Fibroblast of mammary gland (primary cell): ENCODE data around the gene PALB2.

ENCODE experiments used
- DNase-seq: peaks from one replicate; pipeline ENCODE4 v3.0.0-alpha.2; 2010; ENCODE audit warnings: low read depth
- H3K4me3 ChIP-seq: 2 replicates; pipeline ENCODE4 v1.5.1; 2011; ENCODE audit warnings: low read depth, mild to moderate bottlenecking, low read length, moderate library complexity; ENCODE audit not compliant: control insufficient read depth
- TF ChIP-seq, protein P1 (sequence below): conservative IDR thresholded peaks from 2 replicates; pipeline ENCODE4 v1.5.1; 2011; ENCODE audit warnings: low read depth, low read length, inconsistent platforms; ENCODE audit not compliant: control insufficient read depth, insufficient read depth

PALB2 gene

DNA sequence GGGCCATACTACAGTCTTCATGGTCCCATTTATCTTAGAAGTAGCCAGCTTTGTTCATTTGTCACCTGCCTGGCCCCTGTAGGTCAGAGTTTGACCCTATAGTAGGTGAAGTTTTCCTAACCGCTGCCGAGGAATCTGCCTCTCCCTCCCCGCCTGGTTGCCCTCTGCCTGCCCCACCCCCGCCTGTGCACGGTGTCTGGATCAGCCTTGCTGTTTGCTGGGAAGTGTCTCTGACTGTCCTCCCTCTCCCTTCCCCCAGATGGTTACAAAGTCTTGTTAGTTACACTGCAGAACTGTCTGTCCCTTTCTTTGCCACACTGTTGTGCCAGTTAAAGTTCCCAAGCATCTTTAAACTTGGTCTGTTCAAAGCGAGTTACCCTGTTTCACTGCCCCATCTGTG is 77.9 kb downstream of the PALB2 start:
- TF ChIP-seq, protein P1, sequence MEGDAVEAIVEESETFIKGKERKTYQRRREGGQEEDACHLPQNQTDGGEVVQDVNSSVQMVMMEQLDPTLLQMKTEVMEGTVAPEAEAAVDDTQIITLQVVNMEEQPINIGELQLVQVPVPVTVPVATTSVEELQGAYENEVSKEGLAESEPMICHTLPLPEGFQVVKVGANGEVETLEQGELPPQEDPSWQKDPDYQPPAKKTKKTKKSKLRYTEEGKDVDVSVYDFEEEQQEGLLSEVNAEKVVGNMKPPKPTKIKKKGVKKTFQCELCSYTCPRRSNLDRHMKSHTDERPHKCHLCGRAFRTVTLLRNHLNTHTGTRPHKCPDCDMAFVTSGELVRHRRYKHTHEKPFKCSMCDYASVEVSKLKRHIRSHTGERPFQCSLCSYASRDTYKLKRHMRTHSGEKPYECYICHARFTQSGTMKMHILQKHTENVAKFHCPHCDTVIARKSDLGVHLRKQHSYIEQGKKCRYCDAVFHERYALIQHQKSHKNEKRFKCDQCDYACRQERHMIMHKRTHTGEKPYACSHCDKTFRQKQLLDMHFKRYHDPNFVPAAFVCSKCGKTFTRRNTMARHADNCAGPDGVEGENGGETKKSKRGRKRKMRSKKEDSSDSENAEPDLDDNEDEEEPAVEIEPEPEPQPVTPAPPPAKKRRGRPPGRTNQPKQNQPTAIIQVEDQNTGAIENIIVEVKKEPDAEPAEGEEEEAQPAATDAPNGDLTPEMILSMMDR = no peak
- DNase-seq = no peak
- no peak overlapping the region for H3K4me3 ChIP-seq

DNA sequence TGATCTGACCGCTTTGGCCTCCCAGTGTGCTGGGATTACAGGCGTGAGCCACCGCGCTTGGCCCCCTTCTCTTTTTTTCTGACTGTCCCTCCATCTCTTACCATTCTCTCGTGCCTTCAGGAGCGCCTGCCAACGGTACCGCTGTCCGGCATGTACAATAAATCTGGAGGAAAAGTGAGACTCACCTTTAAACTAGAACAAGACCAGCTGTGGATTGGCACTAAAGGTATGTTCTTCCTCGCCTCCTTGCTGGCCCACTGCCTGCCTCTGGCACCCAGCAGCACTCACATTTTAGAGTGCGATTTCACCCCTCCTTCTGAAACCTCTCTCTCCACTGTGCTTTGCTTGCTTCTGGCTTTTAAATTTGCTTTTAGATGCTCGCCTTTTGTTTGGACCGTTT is 78.6 kb downstream of the PALB2 start:
- H3K4me3 ChIP-seq = no peak overlapping the region
- DNase-seq = no peak
- TF ChIP-seq, protein P1 = no peak

DNA sequence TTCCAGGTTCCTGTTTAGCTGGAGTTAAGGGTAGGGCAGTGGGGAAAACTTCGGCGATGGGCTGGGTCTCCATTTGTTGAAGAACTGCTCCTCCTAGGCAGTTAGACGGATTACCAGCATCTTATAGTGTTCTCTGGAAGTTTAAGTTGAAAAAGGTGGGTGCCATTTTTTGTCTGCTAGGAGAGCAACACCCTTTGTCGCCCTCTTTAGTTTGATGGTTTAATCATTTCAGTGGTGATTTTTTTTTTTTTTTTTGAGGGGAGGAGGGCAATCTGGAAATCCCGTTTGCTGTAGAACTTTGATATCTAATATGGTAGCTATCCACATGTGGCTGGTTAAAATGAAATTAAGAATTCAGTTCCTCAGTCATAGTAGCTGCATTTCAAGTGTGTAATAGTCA is 79.5 kb downstream of the PALB2 start:
- no peak overlapping the region for H3K4me3 ChIP-seq
- TF ChIP-seq, protein P1 = no peak
- no peak for DNase-seq

DNA sequence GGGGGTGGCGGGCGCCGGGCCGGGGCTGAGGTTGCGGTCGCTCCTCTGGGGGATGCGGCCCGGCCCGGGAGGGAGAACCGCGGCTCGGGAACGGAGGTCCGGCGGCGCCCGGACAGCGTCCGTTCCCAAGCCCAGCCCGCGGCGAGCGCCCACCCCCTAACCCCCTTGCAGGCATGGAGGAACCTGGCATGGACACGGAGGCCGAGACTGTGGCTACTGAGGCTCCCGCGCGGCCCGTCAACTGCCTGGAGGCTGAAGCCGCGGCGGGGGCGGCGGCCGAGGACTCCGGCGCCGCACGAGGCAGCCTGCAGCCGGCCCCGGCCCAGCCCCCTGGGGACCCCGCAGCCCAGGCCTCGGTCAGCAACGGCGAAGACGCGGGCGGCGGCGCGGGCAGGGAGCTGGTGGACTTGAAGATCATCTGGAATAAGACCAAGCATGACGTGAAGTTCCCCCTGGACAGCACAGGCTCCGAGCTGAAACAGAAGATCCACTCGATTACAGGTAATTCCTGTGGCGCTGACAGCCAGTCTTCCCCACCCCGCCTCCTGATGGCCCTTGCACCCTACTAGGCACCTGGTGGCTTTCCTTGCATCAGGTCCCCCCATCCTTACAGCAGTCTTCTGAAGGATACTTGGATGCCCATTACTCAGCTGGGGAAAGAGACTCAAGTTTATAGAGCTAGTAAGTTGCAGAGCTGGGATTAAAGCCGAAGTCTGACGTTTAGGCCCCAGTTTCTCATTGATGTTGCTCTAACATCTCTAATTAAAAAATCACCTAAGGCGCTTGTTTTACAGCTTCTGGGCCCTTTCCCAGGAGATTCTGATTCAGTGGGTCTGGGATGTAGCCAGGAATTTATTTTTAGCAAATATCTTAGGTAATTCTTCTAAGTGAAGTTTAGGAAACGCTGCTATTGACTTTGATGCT is 83.1 kb downstream of the PALB2 start:
- TF ChIP-seq, protein P1 = no peak
- DNase-seq = peak; percentile 56
- peak overlapping the region; percentile 92 for H3K4me3 ChIP-seq

DNA sequence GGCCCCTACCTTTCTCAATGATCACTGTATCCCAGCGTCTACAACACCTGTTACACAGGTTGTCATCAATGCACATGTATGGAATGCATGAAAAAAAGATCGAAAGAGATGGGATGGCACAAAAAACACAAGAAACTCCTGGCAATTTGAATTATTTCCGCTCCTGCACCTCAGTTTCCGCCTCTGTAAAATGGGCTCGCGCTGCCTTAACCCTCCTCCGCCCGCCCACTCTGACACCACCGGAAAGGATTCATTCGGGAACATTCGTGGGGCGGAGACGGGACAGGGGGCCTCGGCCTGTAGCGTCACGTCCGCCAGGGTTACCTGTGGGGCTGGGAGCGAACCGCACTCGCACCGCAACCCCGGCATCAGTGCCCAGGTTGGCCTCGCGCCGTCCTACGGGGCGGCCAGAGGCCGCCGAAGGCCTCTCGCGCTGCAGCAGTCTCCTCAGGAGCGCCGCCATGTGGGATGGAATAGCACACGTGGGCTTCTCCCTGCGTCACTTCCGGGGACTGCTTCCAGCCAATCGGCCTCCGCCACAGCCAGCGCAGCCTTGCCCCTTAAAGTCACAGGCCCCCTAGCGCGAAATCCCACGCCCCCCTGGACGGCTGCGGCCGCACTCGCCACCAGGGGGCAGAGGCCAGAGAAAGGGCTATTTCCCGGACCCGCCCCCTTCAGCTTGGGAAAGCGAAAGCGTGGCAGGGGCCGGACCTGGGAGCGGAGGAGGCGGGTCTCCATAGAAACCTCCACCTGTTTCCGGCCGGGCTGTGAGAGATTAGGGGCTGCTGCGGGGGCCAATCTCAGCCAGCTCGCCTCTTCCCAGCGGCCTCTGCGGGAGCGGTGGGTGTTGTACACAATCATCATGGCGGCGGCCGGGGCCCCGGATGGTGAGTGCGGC is 84.0 kb downstream of the PALB2 start, which contains the start of the genes EARS2 and UBFD1:
TSS of gene EARS2 (minus strand) at position 470 of the 898 bp plus-strand sequence. CDS start at position 463, 7 bp downstream.
TSS of gene UBFD1 (plus strand) at position 847 of the 898 bp plus-strand sequence. CDS start at position 863, 16 bp downstream.
- DNase-seq = peak; percentile 97
- H3K4me3 ChIP-seq = peak within 1 kb of the TSS; percentile 92
- TF ChIP-seq, protein P1 = peak; percentile 73

DNA sequence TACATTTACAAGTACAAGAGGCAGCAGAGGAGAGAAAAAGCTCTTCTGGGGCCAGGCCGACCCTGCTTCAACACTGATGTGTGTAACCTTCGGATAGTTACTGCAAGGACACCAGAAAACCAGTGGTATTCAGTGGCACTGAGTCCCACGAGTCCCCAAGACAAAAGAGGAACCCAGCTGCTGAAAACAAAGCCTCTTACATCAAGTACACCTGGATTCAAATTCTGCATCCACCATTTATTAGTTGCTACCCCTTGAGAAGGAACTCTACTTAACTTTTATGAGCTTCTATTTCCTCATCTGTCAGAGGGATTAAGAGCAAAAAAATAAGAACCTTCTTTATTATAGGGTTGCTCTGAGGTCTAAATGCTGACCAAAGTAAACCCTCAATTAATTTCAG is 86.6 kb downstream of the PALB2 start:
- DNase-seq = no peak
- H3K4me3 ChIP-seq = no peak overlapping the region
- TF ChIP-seq, protein P1 = no peak
